Measurements from ENCODE around the gene RBM10.

Gene RBM10

DNA sequence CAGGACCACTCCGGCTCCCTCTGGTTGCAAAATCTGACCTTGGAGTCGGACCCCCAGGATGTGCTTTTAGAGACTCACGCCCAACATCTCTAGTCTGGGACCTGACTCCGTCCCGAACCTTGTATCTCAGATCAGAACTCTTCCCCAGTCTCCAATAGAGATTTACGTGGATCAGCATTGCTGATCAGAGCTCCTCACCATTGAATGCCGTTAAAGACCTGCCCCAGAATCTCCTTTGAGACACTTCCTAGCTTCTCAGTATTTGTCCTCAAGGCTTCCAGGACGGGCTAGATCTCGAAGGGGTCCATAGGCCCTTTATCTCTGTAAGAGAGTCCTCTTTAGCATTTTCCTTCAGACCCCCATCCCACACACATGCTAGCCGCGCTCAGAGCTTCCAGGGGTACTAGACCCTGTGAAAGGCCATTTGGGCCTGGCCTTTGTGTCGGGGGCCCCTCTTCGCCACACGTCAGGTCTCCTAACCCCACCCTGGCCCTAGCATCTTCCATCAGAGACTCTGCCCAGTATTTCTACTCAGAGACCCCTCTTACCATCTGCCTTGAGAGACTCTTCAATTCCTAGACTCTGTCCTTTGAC is 49.3 kb downstream of the RBM10 start:
- Histone ChIP-seq H3K36me3 (ENCODE audit: control insufficient read depth, low read depth, low read length) (peaks cover 10% of the 10 kb centered on the region), H3K27ac (ENCODE audit: low read length) (no peak overlapping the region), H3K4me3 (ENCODE audit: low read length) (peak overlapping the region; percentile 75), H3K9ac (ENCODE audit: low read length) (peak overlapping the region; percentile 80), H3K4me1 (ENCODE audit: control insufficient read depth, low read depth, low read length) (no peaks in the 10 kb centered on the region), H3K9me3 (ENCODE audit: control insufficient read depth, low read depth, low read length) (no peaks in the 10 kb centered on the region), H3K27me3 (ENCODE audit: control insufficient read depth, insufficient read depth, low read length) (no peaks in the 10 kb centered on the region)

DNA sequence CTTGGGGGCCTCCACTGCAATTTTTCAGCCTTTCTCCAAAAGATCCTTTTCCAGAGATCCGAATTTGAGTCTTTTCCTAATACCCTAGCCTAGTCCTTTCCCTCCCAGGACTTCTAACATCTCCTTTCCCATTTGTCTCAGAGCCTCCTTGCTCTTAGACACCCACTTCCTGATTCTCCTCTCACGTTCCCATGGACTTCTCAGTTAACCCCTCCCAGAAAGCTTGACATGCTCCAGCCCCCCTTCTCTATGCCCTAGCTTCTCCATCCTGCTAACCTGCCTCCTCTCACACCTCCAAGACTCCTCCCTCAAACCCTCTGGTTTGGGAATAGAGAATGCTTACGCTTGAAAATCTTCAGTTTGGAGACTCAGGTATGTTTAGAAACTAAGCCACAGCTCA is 51.1 kb downstream of the RBM10 start:
- Histone ChIP-seq H3K4me3 (ENCODE audit: low read length) (peak overlapping the region; percentile 4), H3K4me1 (ENCODE audit: control insufficient read depth, low read depth, low read length) (no peaks in the 10 kb centered on the region), H3K27ac (ENCODE audit: low read length) (no peak overlapping the region), H3K9me3 (ENCODE audit: control insufficient read depth, low read depth, low read length) (no peaks in the 10 kb centered on the region), H3K36me3 (ENCODE audit: control insufficient read depth, low read depth, low read length) (peaks cover 26% of the 10 kb centered on the region), H3K27me3 (ENCODE audit: control insufficient read depth, insufficient read depth, low read length) (no peaks in the 10 kb centered on the region), H3K9ac (ENCODE audit: low read length) (no peak overlapping the region)

DNA sequence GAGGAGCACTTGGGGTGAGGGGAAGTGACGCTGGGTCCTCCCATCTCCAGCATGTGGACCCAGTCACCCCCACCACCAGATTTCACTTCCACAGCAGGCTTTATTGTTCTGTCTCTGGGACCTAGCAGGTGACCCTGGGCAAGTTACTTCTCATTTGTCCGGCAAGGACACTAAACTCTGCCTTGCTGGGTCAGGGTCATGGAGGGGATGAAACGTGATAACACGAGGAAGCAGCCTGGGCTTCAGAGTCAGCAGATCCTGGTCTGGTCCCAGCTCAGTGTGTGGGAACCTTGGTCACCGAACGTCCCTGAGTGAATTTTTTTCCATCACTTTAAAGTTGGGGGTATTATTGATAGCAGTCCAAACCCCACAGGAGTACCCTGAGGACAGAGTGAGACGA is 52.5 kb downstream of the RBM10 start:
- Histone ChIP-seq H3K4me1 (ENCODE audit: control insufficient read depth, low read depth, low read length) (no peaks in the 10 kb centered on the region), H3K4me3 (ENCODE audit: low read length) (peak overlapping the region; percentile 4), H3K27ac (ENCODE audit: low read length) (no peak overlapping the region), H3K9me3 (ENCODE audit: control insufficient read depth, low read depth, low read length) (peaks cover 3% of the 10 kb centered on the region), H3K36me3 (ENCODE audit: control insufficient read depth, low read depth, low read length) (peaks cover 39% of the 10 kb centered on the region), H3K9ac (ENCODE audit: low read length) (no peak overlapping the region), H3K27me3 (ENCODE audit: control insufficient read depth, insufficient read depth, low read length) (no peaks in the 10 kb centered on the region)

DNA sequence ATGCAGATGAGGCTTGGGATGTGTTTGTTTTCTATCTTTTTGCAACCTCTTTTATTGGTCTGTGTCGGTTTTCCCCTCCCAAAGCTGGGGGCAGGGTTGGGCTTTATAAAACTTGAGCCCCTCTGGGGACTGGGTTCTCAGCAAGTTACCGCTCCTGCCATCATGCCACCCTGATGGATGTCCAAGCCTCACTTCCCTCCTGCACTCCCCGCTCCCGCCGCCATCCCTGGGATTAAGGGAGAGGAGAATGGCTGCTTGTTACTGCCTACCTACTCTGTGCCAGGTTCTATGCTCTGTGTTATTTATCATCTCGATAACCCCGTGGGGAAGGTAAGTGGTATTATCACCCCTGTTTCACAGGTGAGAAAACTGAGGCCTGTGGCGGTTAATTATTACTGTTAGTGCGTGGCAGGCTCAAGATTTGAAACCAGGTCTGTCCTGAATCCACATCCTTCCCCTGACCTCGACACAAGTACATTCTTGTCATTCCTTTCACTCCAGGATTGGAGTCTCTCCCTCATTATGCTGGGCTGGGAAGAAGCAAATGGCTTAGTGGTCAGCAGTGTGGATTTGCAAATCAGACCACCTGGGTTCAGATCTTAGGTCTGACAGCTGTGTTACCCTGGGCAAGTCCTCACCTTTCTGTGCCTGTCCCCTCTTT is 53.1 kb downstream of the RBM10 start:
- Histone ChIP-seq H3K27me3 (ENCODE audit: control insufficient read depth, insufficient read depth, low read length) (no peaks in the 10 kb centered on the region), H3K36me3 (ENCODE audit: control insufficient read depth, low read depth, low read length) (peaks cover 45% of the 10 kb centered on the region), H3K4me1 (ENCODE audit: control insufficient read depth, low read depth, low read length) (no peaks in the 10 kb centered on the region), H3K27ac (ENCODE audit: low read length) (no peak overlapping the region), H3K9ac (ENCODE audit: low read length) (no peak overlapping the region), H3K4me3 (ENCODE audit: low read length) (no peak overlapping the region), H3K9me3 (ENCODE audit: control insufficient read depth, low read depth, low read length) (peaks cover 3% of the 10 kb centered on the region)

DNA sequence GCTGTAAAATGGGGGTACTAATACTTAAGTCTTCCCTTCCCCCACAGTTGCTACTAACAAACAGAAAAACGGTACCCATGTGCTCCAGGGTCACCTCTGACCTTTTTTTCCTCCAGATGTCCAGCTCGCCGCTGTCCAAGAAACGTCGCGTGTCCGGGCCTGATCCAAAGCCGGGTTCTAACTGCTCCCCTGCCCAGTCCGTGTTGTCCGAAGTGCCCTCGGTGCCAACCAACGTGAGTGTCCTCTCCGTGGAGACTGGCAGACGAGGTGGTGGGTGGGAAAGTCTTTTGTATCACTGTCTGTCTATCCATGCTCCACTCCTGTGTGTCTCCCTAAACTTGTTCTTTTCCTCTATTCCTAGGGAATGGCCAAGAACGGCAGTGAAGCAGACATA is 53.7 kb downstream of the RBM10 start:
- Histone ChIP-seq H3K4me1 (ENCODE audit: control insufficient read depth, low read depth, low read length) (no peaks in the 10 kb centered on the region), H3K9me3 (ENCODE audit: control insufficient read depth, low read depth, low read length) (peaks cover 3% of the 10 kb centered on the region), H3K27me3 (ENCODE audit: control insufficient read depth, insufficient read depth, low read length) (no peaks in the 10 kb centered on the region), H3K36me3 (ENCODE audit: control insufficient read depth, low read depth, low read length) (peaks cover 49% of the 10 kb centered on the region), H3K9ac (ENCODE audit: low read length) (no peak overlapping the region), H3K27ac (ENCODE audit: low read length) (no peak overlapping the region), H3K4me3 (ENCODE audit: low read length) (no peak overlapping the region)

DNA sequence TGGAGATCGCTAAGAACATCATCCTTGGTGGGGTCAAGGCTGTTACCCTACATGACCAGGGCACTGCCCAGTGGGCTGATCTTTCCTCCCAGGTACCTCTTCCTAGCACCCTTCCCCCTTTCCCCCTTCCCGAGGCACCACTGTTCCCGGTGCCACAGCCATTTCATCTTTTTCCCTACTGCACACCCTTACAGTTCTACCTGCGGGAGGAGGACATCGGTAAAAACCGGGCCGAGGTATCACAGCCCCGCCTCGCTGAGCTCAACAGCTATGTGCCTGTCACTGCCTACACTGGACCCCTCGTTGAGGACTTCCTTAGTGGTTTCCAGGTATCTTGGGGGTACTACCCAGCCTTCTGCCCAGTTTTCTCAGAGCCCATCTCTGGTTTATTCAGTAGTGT is 54.3 kb downstream of the RBM10 start:
- Histone ChIP-seq H3K27ac (ENCODE audit: low read length) (no peak overlapping the region), H3K4me3 (ENCODE audit: low read length) (no peak overlapping the region), H3K27me3 (ENCODE audit: control insufficient read depth, insufficient read depth, low read length) (no peaks in the 10 kb centered on the region), H3K4me1 (ENCODE audit: control insufficient read depth, low read depth, low read length) (no peaks in the 10 kb centered on the region), H3K9ac (ENCODE audit: low read length) (no peak overlapping the region), H3K9me3 (ENCODE audit: control insufficient read depth, low read depth, low read length) (peaks cover 3% of the 10 kb centered on the region), H3K36me3 (ENCODE audit: control insufficient read depth, low read depth, low read length) (peaks cover 52% of the 10 kb centered on the region)

DNA sequence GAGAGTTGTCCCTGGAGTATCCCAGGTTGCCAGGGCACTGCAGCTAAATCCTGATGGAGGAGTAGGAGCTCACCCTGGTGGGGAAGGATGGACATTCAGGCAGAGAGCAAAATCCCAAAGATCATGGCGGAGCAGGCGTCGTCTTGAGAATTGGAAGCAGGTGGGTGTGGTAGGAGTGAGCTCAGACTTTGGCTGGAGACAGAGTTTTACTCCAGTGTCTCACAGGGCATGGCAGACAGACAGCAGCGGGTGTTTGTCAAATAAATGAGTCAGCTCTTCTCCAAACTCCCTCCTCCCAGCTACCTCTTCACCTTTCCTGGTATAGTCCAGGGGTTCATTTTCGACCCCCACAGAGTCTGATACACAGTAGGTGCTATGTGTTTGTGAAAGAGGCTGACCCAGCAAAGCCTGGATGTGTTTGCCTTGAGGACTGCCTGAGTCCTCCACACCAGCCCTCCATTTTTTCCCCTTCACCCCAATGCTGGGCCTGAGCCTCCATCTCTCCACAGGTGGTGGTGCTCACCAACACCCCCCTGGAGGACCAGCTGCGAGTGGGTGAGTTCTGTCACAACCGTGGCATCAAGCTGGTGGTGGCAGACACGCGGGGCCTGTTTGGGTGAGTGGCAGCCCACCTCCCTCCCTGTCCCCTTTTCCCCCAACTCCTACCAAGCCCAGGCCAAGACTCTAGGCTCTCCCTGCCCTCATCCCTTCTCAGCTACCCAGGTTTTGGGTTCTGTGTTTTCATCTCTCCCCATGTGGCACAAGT is 55.5 kb downstream of the RBM10 start:
- Histone ChIP-seq H3K27me3 (ENCODE audit: control insufficient read depth, insufficient read depth, low read length) (no peaks in the 10 kb centered on the region), H3K4me1 (ENCODE audit: control insufficient read depth, low read depth, low read length) (no peaks in the 10 kb centered on the region), H3K27ac (ENCODE audit: low read length) (no peak overlapping the region), H3K9me3 (ENCODE audit: control insufficient read depth, low read depth, low read length) (peaks cover 3% of the 10 kb centered on the region), H3K36me3 (ENCODE audit: control insufficient read depth, low read depth, low read length) (peaks cover 64% of the 10 kb centered on the region), H3K9ac (ENCODE audit: low read length) (no peak overlapping the region), H3K4me3 (ENCODE audit: low read length) (no peak overlapping the region)

DNA sequence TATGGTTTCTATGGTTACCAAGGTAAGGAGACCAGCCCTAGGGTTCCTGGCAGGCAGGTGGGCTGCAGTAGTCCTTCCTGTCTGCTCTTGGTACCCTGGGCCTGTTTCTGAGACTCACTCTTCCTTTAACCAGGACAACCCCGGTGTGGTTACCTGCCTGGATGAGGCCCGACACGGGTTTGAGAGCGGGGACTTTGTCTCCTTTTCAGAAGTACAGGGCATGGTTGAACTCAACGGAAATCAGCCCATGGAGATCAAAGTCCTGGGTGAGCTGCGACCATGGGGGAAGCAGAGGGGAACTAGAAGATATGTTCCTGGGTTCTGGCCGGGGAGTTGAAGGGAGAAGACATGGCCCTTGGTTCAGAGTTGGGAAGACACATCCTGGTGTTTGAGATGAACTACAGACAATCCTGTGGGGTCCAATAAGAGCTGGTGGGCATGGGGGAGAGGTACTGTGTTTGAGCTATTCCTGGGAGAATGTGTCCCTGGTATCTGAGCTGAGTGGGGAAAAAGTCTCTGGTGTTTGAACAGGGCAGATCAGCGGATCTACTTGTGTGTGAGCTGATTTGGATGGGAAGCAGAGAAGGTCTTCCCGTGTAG is 56.4 kb downstream of the RBM10 start:
- Histone ChIP-seq H3K27ac (ENCODE audit: low read length) (no peak overlapping the region), H3K9ac (ENCODE audit: low read length) (no peak overlapping the region), H3K9me3 (ENCODE audit: control insufficient read depth, low read depth, low read length) (peaks cover 3% of the 10 kb centered on the region), H3K4me1 (ENCODE audit: control insufficient read depth, low read depth, low read length) (no peaks in the 10 kb centered on the region), H3K36me3 (ENCODE audit: control insufficient read depth, low read depth, low read length) (peaks cover 73% of the 10 kb centered on the region), H3K27me3 (ENCODE audit: control insufficient read depth, insufficient read depth, low read length) (no peaks in the 10 kb centered on the region), H3K4me3 (ENCODE audit: low read length) (no peak overlapping the region)

DNA sequence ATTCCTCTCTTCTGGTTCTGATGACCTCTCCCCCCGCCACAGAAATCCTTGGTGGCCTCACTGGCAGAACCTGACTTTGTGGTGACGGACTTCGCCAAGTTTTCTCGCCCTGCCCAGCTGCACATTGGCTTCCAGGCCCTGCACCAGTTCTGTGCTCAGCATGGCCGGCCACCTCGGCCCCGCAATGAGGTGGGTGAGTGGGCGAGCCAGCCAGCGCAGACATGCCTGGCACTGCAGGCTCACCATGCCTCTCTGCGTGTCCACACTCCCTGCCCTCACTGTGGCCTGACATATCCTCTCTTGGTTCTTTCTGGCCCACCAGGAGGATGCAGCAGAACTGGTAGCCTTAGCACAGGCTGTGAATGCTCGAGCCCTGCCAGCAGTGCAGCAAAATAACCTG is 57.3 kb downstream of the RBM10 start:
- Histone ChIP-seq H3K9ac (ENCODE audit: low read length) (no peak overlapping the region), H3K9me3 (ENCODE audit: control insufficient read depth, low read depth, low read length) (peaks cover 8% of the 10 kb centered on the region), H3K36me3 (ENCODE audit: control insufficient read depth, low read depth, low read length) (peaks cover 82% of the 10 kb centered on the region), H3K27me3 (ENCODE audit: control insufficient read depth, insufficient read depth, low read length) (no peaks in the 10 kb centered on the region), H3K4me1 (ENCODE audit: control insufficient read depth, low read depth, low read length) (no peaks in the 10 kb centered on the region), H3K27ac (ENCODE audit: low read length) (no peak overlapping the region), H3K4me3 (ENCODE audit: low read length) (no peak overlapping the region)

DNA sequence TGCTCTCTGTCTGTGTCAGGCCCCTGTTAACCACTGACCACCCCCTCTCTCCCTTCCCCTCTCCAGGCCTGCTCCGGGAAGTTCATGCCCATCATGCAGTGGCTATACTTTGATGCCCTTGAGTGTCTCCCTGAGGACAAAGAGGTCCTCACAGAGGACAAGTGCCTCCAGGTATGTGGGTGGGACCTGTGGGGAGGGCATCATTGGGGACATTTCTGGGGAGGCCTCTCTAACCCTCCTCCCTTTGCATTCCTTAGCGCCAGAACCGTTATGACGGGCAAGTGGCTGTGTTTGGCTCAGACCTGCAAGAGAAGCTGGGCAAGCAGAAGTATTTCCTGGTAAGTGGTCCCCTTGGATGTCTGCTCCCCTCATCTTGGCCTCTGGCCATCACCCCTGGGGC is 57.9 kb downstream of the RBM10 start:
- peaks cover 88% of the 10 kb centered on the region for H3K36me3 ChIP-seq (ENCODE audit: control insufficient read depth, low read depth, low read length)
- H3K4me3 ChIP-seq (ENCODE audit: low read length), result no peak overlapping the region
- no peaks in the 10 kb centered on the region for H3K27me3 ChIP-seq (ENCODE audit: control insufficient read depth, insufficient read depth, low read length)
- no peak overlapping the region for H3K9ac ChIP-seq (ENCODE audit: low read length)
- H3K27ac ChIP-seq (ENCODE audit: low read length), result no peak overlapping the region
- peaks cover 10% of the 10 kb centered on the region for H3K9me3 ChIP-seq (ENCODE audit: control insufficient read depth, low read depth, low read length)
- H3K4me1 ChIP-seq (ENCODE audit: control insufficient read depth, low read depth, low read length), result no peaks in the 10 kb centered on the region

DNA sequence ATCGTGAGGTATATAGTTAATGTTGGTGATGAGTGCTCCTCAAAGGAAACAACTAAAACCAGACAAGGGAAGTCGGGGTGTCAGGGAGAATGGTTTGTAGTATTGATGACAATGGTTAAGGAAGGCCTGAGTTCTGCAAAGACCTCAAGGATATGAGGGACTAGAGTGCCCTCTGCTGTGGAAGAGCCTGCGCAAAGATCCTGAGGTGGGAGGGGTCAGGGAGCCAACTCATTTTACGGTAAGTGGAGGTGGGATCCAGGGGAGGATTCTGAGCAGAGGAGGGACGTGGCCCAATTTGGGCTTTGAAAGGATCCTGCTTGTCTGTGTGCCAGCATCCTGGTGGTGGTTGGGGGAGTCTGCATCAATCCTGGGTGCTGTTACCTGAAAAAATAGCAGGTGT is 59.9 kb downstream of the RBM10 start:
- Histone ChIP-seq H3K4me3 (ENCODE audit: low read length) (no peak overlapping the region), H3K9ac (ENCODE audit: low read length) (no peak overlapping the region), H3K9me3 (ENCODE audit: control insufficient read depth, low read depth, low read length) (peaks cover 13% of the 10 kb centered on the region), H3K27me3 (ENCODE audit: control insufficient read depth, insufficient read depth, low read length) (no peaks in the 10 kb centered on the region), H3K4me1 (ENCODE audit: control insufficient read depth, low read depth, low read length) (no peaks in the 10 kb centered on the region), H3K27ac (ENCODE audit: low read length) (no peak overlapping the region), H3K36me3 (ENCODE audit: control insufficient read depth, low read depth, low read length) (peaks cover 86% of the 10 kb centered on the region)

All from iPS-18a (cell line).